ENCODE measurements around the gene SERPINC1.

- no peak for TF ChIP-seq CTCF (IDR thresholded peaks at IDR 0.05)
- TF ChIP-seq POLR2A (IDR thresholded peaks at IDR 0.05): no peak
Observed at GRCh38 chr1:173865468-173866164, 51.5 kb downstream of the SERPINC1 start.
